HepG2 (cell line): ENCODE data around the gene TAF5.

Experiments used
- ARHGAP35 ChIP-seq: sonication (generic); formaldehyde crosslinking; IDR thresholded peaks from 2 replicates; pipeline ENCODE4 v1.9.0; 2022; ENCODE audit warnings: mild to moderate bottlenecking, inconsistent platforms, moderate library complexity, missing genetic modification reagents, borderline replicate concordance
- EP300 ChIP-seq, 3 experiments: sonication (generic) in 1 of 3; formaldehyde crosslinking in 1 of 3; IDR thresholded peaks; 2 replicates each; pipeline versions ENCODE4 v1.5.1 to v1.6.1; 2011 to 2020; ENCODE audit warnings: low read depth in 2 of 3, low read length in 2 of 3, borderline replicate concordance in 1 of 3, improper control_type of control experiment in 1 of 3, mild to moderate bottlenecking in 1 of 3, missing genetic modification reagents in 1 of 3, moderate library complexity in 1 of 3
- FOSL2 ChIP-seq: sonication (generic); formaldehyde crosslinking; IDR thresholded peaks from 2 replicates; pipeline ENCODE4 v1.4.0; 2020; ENCODE audit warnings: missing genetic modification reagents
- MXI1 ChIP-seq: IDR thresholded peaks from 3 replicates; pipeline ENCODE4 v1.6.1; 2012; ENCODE audit warnings: low read depth, low read length, inconsistent platforms, borderline replicate concordance
- SNRNP70 ChIP-seq: fragments of 200-400 bp; formaldehyde crosslinking; IDR thresholded peaks from 2 replicates; pipeline ENCODE4 v1.6.1; 2017; ENCODE audit warnings: mild to moderate bottlenecking, low read depth, low read length, moderate library complexity
- YY1 ChIP-seq: IDR thresholded peaks from 2 replicates; pipeline ENCODE4 v1.6.1; 2011; ENCODE audit warnings: low read length, low read depth, moderate library complexity, mild to moderate bottlenecking; ENCODE audit not compliant: insufficient read depth, insufficient replicate concordance
- ZNF501 ChIP-seq: sonication (generic); formaldehyde crosslinking; IDR thresholded peaks from 2 replicates; pipeline ENCODE4 v1.5.1; 2020; ENCODE audit warnings: mild to moderate bottlenecking, moderate library complexity, missing genetic modification reagents
- TF ChIP-seq, protein P1 (sequence below), 2 experiments: sonication (generic) in 1 of 2; formaldehyde crosslinking in 1 of 2; IDR thresholded peaks; 2 replicates each; pipeline versions ENCODE4 v1.5.1 to v1.6.1; 2011 to 2020; ENCODE audit warnings: borderline replicate concordance in 1 of 2, low read depth in 1 of 2, low read length in 1 of 2, mild to moderate bottlenecking in 1 of 2, missing genetic modification reagents in 1 of 2, moderate library complexity in 1 of 2
- TF ChIP-seq, protein P2 (sequence below): sonication (generic); formaldehyde crosslinking; IDR thresholded peaks from 2 replicates; pipeline ENCODE4 v1.4.0; 2020; ENCODE audit warnings: mild to moderate bottlenecking, missing genetic modification reagents

DNA sequence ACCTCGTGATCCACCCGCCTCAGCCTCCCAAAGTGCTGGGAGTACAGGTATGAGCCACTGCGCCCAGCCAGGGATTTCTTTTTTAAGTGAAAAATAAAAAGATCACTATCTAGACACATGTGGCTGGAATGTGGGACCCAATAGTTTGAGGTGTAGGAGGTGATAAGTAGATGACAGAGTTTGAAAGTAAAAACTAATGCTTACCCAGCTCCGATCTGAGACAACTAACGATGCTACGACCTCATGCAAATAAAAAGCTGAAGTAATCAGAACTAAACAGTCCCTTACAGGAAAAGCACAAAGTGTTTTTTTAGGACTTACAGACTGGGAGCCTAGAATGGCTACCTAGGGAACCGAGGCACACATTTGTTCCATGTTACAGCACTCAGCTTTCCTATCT, 39.9 kb upstream of the TAF5 start:
- TF ChIP-seq MXI1 = no peak
- TF ChIP-seq FOSL2 = no peak
- TF ChIP-seq, protein P1, sequence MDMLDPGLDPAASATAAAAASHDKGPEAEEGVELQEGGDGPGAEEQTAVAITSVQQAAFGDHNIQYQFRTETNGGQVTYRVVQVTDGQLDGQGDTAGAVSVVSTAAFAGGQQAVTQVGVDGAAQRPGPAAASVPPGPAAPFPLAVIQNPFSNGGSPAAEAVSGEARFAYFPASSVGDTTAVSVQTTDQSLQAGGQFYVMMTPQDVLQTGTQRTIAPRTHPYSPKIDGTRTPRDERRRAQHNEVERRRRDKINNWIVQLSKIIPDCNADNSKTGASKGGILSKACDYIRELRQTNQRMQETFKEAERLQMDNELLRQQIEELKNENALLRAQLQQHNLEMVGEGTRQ (IDR thresholded peaks at IDR 0.05; ENCODE audit: low read depth, low read length) = no peak
- TF ChIP-seq, protein P1 (CRISPR knock-in tag; IDR thresholded peaks at IDR 0.05; ENCODE audit: borderline replicate concordance) = no peak
- TF ChIP-seq SNRNP70 = no peak
- TF ChIP-seq ZNF501 (CRISPR knock-in tag) = no peak
- TF ChIP-seq, protein P2, sequence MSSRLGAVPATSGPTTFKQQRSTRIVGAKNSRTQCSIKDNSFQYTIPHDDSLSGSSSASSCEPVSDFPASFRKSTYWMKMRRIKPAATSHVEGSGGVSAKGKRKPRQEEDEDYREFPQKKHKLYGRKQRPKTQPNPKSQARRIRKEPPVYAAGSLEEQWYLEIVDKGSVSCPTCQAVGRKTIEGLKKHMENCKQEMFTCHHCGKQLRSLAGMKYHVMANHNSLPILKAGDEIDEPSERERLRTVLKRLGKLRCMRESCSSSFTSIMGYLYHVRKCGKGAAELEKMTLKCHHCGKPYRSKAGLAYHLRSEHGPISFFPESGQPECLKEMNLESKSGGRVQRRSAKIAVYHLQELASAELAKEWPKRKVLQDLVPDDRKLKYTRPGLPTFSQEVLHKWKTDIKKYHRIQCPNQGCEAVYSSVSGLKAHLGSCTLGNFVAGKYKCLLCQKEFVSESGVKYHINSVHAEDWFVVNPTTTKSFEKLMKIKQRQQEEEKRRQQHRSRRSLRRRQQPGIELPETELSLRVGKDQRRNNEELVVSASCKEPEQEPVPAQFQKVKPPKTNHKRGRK (CRISPR knock-in tag) = no peak
- TF ChIP-seq ARHGAP35 (CRISPR knock-in tag) = no peak
- TF ChIP-seq EP300 (IDR thresholded peaks at IDR 0.05; ENCODE audit: low read depth in 2 of 2, low read length in 2 of 2) = no peak
- TF ChIP-seq EP300 (CRISPR knock-in tag; IDR thresholded peaks at IDR 0.05; ENCODE audit: borderline replicate concordance) = no peak
- no peak for TF ChIP-seq YY1
